DND-41 (cell line): ENCODE data around the gene SIT1.

ENCODE experiments used
- ATAC-seq: fragments of 200-7000 bp; cut with Tn5 transposase; 3 replicates; pipeline ENCODE4 v1.9.1; 2021; ENCODE audit warnings: low read depth; ENCODE audit not compliant: insufficient read depth
- DNase-seq: peaks from one replicate; pipeline ENCODE4 v3.0.0-alpha.2; 2020
- H2AFZ ChIP-seq: 2 replicates; pipeline ENCODE4 v1.6.0; 2012; ENCODE audit warnings: low read depth, low read length
- H3K27ac ChIP-seq: 2 replicates; pipeline ENCODE4 v1.5.1; 2012; ENCODE audit warnings: low read length, inconsistent platforms
- H3K27me3 ChIP-seq: fragments of 200-600 bp; sonication (generic); 2 replicates; pipeline ENCODE4 v1.6.0; 2012; ENCODE audit warnings: low read length, mild to moderate bottlenecking, inconsistent platforms; ENCODE audit not compliant: insufficient read depth, poor library complexity
- H3K36me3 ChIP-seq: 2 replicates; pipeline ENCODE4 v1.5.1; 2012; ENCODE audit warnings: low read length, inconsistent platforms; ENCODE audit not compliant: insufficient read depth
- H3K4me1 ChIP-seq: 2 replicates; pipeline ENCODE4 v1.5.1; 2012; ENCODE audit warnings: mild to moderate bottlenecking, low read length; ENCODE audit not compliant: insufficient read depth
- H3K4me2 ChIP-seq: 2 replicates; pipeline ENCODE4 v1.6.0; 2012; ENCODE audit warnings: mild to moderate bottlenecking, moderate library complexity, low read length, inconsistent platforms; ENCODE audit not compliant: insufficient read depth
- H3K4me3 ChIP-seq, 2 experiments: fragments of 200-600 bp in 1 of 2; shearing (Covaris generic) in 1 of 2; 2 replicates each; pipeline ENCODE4 v1.5.1; 2012 to 2016; ENCODE audit warnings: inconsistent platforms in 2 of 2, low read length in 2 of 2, mild to moderate bottlenecking in 2 of 2, low read depth in 1 of 2, moderate library complexity in 1 of 2
- H3K79me2 ChIP-seq: 2 replicates; pipeline ENCODE4 v1.6.0; 2012; ENCODE audit warnings: low read length, inconsistent platforms; ENCODE audit not compliant: insufficient read depth
- H3K9ac ChIP-seq: 2 replicates; pipeline ENCODE4 v1.6.0; 2012; ENCODE audit warnings: low read depth, mild to moderate bottlenecking, inconsistent platforms, low read length, moderate library complexity
- H3K9me3 ChIP-seq: 2 replicates; pipeline ENCODE4 v1.5.1; 2012; ENCODE audit warnings: low read length, moderate library complexity, mild to moderate bottlenecking, inconsistent platforms; ENCODE audit not compliant: insufficient read depth, severe bottlenecking
- H4K20me1 ChIP-seq: 2 replicates; pipeline ENCODE4 v1.6.0; 2012; ENCODE audit warnings: low read length; ENCODE audit not compliant: insufficient read depth
- CTCF ChIP-seq: IDR thresholded peaks from 2 replicates; pipeline ENCODE4 v1.5.1; 2012; ENCODE audit warnings: borderline replicate concordance, low read length, moderate library complexity, mild to moderate bottlenecking; ENCODE audit not compliant: poor library complexity, severe bottlenecking; ENCODE audit errors: extremely low read depth
- EZH2 ChIP-seq: IDR thresholded peaks from 3 replicates; pipeline ENCODE4 v1.6.1; 2012; ENCODE audit warnings: borderline replicate concordance, low read depth, mild to moderate bottlenecking, moderate library complexity, low read length, inconsistent platforms; ENCODE audit not compliant: severe bottlenecking

SIT1 gene

DNA sequence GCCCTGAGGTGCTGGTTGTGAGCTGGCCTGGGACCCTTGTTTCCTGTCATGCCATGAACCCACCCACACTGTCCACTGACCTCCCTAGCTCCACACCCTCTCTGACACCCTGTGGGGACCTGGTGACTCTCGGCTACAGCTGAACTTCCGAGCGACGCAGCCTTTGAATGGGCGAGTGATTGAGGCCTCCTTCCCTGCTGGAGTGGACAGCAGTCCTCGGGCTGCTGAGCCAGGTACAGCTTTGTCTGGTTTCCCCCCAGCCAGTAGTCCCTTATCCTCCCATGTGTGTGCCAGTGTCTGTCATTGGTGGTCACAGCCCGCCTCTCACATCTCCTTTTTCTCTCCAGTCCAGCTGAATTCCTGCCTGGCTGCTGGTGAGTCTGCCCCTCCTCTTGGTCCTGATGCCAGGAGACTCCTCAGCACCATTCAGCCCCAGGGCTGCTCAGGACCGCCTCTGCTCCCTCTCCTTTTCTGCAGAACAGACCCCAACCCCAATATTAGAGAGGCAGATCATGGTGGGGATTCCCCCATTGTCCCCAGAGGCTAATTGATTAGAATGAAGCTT is 29.1 kb upstream of the SIT1 start:
- H3K79me2 ChIP-seq, result no peaks in the 10 kb centered on the region
- no peak overlapping the region for H3K27ac ChIP-seq
- no peak overlapping the region for H2AFZ ChIP-seq
- no peak overlapping the region for H3K4me2 ChIP-seq
- no peak for TF ChIP-seq CTCF
- TF ChIP-seq EZH2, result no peak
- H3K9ac ChIP-seq, result no peak overlapping the region
- H3K4me3 ChIP-seq, result no peak overlapping the region
- no peaks in the 10 kb centered on the region; the same call in 1 of the 2 replicates for H4K20me1 ChIP-seq
- H3K4me1 ChIP-seq, result no peaks in the 10 kb centered on the region
- no peak for ATAC-seq
- no peak for DNase-seq
- H3K27me3 ChIP-seq, result no peaks in the 10 kb centered on the region
- no peaks in the 10 kb centered on the region for H3K9me3 ChIP-seq
- H3K36me3 ChIP-seq, result peaks cover 23% of the 10 kb centered on the region

DNA sequence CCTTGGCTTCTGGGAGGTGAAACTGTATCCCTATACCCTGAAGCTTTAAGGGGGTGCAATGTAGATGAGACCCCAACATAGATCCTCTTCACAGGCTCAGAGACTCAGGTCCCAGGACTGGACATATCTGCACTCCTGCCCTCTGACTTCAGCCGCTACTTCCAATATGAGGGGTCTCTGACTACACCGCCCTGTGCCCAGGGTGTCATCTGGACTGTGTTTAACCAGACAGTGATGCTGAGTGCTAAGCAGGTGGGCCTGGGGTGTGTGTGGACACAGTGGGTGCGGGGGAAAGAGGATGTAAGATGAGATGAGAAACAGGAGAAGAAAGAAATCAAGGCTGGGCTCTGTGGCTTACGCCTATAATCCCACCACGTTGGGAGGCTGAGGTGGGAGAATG is 28.4 kb upstream of the SIT1 start:
- H3K79me2 ChIP-seq, result no peaks in the 10 kb centered on the region
- H3K4me2 ChIP-seq, result no peak overlapping the region
- no peak overlapping the region for H2AFZ ChIP-seq
- TF ChIP-seq EZH2 (no peak), CTCF (no peak)
- no peak for ATAC-seq
- no peak overlapping the region for H3K9ac ChIP-seq
- H3K36me3 ChIP-seq, result peaks cover 15% of the 10 kb centered on the region; the same call in 1 of the 2 replicates
- no peak for DNase-seq
- H3K27ac ChIP-seq, result no peak overlapping the region
- H3K27me3 ChIP-seq, result no peaks in the 10 kb centered on the region
- H3K4me3 ChIP-seq, result no peak overlapping the region
- H3K9me3 ChIP-seq, result no peaks in the 10 kb centered on the region
- no peaks in the 10 kb centered on the region; the same call in 1 of the 2 replicates for H4K20me1 ChIP-seq
- no peaks in the 10 kb centered on the region for H3K4me1 ChIP-seq

GRCh38 chr9:35675732-35676392 is 25.1 kb upstream of the SIT1 start:
- no peak overlapping the region for H2AFZ ChIP-seq
- TF ChIP-seq CTCF (no peak), EZH2 (no peak)

More at GRCh38 chr9:35675732-35676392, 25.1 kb upstream of the SIT1 start:
- no peaks in the 10 kb centered on the region for H3K9me3 ChIP-seq
- DNase-seq, result no peak
- no peak overlapping the region for H3K27ac ChIP-seq
- ATAC-seq, result no peak
- no peak overlapping the region for H3K4me2 ChIP-seq
- H3K4me3 ChIP-seq, result no peak overlapping the region
- no peaks in the 10 kb centered on the region for H3K4me1 ChIP-seq
- no peaks in the 10 kb centered on the region for H3K36me3 ChIP-seq
- no peaks in the 10 kb centered on the region for H4K20me1 ChIP-seq
- H3K79me2 ChIP-seq, result no peaks in the 10 kb centered on the region
- H3K27me3 ChIP-seq, result no peaks in the 10 kb centered on the region
- no peak overlapping the region for H3K9ac ChIP-seq
